Activated T-cell treated with anti-CD3 and anti-CD28 coated beads, Interleukin-2, amount 50 U/mL, for 72 hours (primary cell): ENCODE data around the gene SCAF1. TPM values are rescaled to one million over a fixed set of nuclear protein-coding genes. Genes with fewer than 3 reads are reported as not detected.
A peak's percentile ranks its signal among the peaks of the same experiment; 100 is the strongest.

Experiments
- ATAC-seq, 2 donors: fragments of 150-1000 bp; cut with Tn5 transposase; replicated peaks in 1 of 2; 2 replicates each; pipeline ENCODE4 v1.10.0; 2021; ENCODE audit warnings: moderate library complexity in 2 of 2, mild to moderate bottlenecking in 1 of 2
- DNase-seq, 2 donors: peaks; one replicate each; pipeline ENCODE4 v3.0.0; 2021 to 2022; ENCODE audit warnings: mixed read lengths in 1 of 2
- H3K27ac Mint-ChIP-seq: one replicate; pipeline ENCODE4 v1.8.0; 2022; ENCODE audit warnings: mild to moderate bottlenecking, moderate library complexity, mixed read lengths
- H3K27me3 Mint-ChIP-seq: one replicate; pipeline ENCODE4 v1.8.0; 2022; ENCODE audit warnings: low read depth, mixed read lengths
- H3K36me3 Mint-ChIP-seq, 2 donors: one replicate each; pipeline ENCODE4 v1.8.0; 2022; ENCODE audit warnings: mixed read lengths in 2 of 2, mild to moderate bottlenecking in 1 of 2; ENCODE audit not compliant: insufficient read depth in 2 of 2
- H3K4me1 Mint-ChIP-seq: one replicate; pipeline ENCODE4 v1.8.0; 2022; ENCODE audit warnings: low read depth, mixed read lengths
- H3K4me3 Mint-ChIP-seq, 2 donors: one replicate each; pipeline ENCODE4 v1.8.0; 2022; ENCODE audit warnings: mild to moderate bottlenecking in 2 of 2, mixed read lengths in 2 of 2, moderate library complexity in 2 of 2
- H3K9me3 Mint-ChIP-seq, 2 donors: one replicate each; pipeline ENCODE4 v1.8.0; 2022; ENCODE audit warnings: mixed read lengths in 2 of 2
- total RNA-seq, 2 donors: library from RNA; stranded (reverse); gene quantifications; one replicate each; pipeline ENCODE4 v1.2.3, GENCODE V29; 2022

Gene SCAF1
- total RNA-seq, 2 donors from 2014 or later: 57.7 to 60.1 TPM

GRCh38 chr19:49683814-49684250 lies 41.8 kb downstream of the SCAF1 start:
- Mint-ChIP-seq H3K36me3 (peaks cover 11 to 28% of the 10 kb centered on the region in 2 donors), H3K9me3 (no peaks in the 10 kb centered on the region), H3K27ac (peak overlapping the region; percentile 44), H3K4me3 (no peak overlapping the region), H3K4me1 (peaks cover 32% of the 10 kb centered on the region), H3K27me3 (no peaks in the 10 kb centered on the region)
- ATAC-seq (no peak), DNase-seq (no peak)

GRCh38 chr19:49684251-49684982 lies 42.4 kb downstream of the SCAF1 start:
- Mint-ChIP-seq H3K27ac (peak overlapping the region; percentile 44), H3K4me3 (no peak overlapping the region), H3K36me3 (peaks cover 11 to 28% of the 10 kb centered on the region in 2 donors), H3K4me1 (peaks cover 32% of the 10 kb centered on the region), H3K27me3 (no peaks in the 10 kb centered on the region), H3K9me3 (no peaks in the 10 kb centered on the region)
- DNase-seq: no peak
- ATAC-seq: no peak

GRCh38 chr19:49684983-49685553 lies 43.1 kb downstream of the SCAF1 start:
- ATAC-seq (no peak), DNase-seq (no peak)
- Mint-ChIP-seq H3K36me3 (peaks cover 11 to 30% of the 10 kb centered on the region in 2 donors), H3K27me3 (no peaks in the 10 kb centered on the region), H3K4me1 (peaks cover 31% of the 10 kb centered on the region), H3K27ac (no peak overlapping the region), H3K9me3 (no peaks in the 10 kb centered on the region), H3K4me3 (no peak overlapping the region)

- Mint-ChIP-seq H3K4me1 (peaks cover 31% of the 10 kb centered on the region), H3K27me3 (peaks cover 7% of the 10 kb centered on the region), H3K9me3 (no peaks in the 10 kb centered on the region), H3K27ac (no peak overlapping the region), H3K4me3 (no peak overlapping the region), H3K36me3 (peaks cover 14 to 28% of the 10 kb centered on the region in 2 donors)
- ATAC-seq (no peak), DNase-seq (no peak)
These were observed 43.9 kb downstream of the SCAF1 start for GRCh38 chr19:49685845-49686332.

- Mint-ChIP-seq H3K27me3 (peaks cover 13% of the 10 kb centered on the region), H3K4me1 (peaks cover 34% of the 10 kb centered on the region), H3K36me3 (peaks cover 14 to 26% of the 10 kb centered on the region in 2 donors), H3K4me3 (no peak overlapping the region), H3K27ac (no peak overlapping the region), H3K9me3 (no peaks in the 10 kb centered on the region)
- no peak for ATAC-seq
- DNase-seq: no peak
These were observed 44.6 kb downstream of the SCAF1 start for GRCh38 chr19:49686503-49687088.

- Mint-ChIP-seq H3K9me3 (no peaks in the 10 kb centered on the region), H3K4me3 (no peak overlapping the region), H3K27ac (no peak overlapping the region), H3K4me1 (peaks cover 30% of the 10 kb centered on the region), H3K27me3 (peaks cover 13% of the 10 kb centered on the region), H3K36me3 (peaks cover 14 to 26% of the 10 kb centered on the region in 2 donors)
- DNase-seq (no peak), ATAC-seq (no peak)
These were observed 45.1 kb downstream of the SCAF1 start for GRCh38 chr19:49687150-49687549.

GRCh38 chr19:49687566-49688316 lies 45.7 kb downstream of the SCAF1 start:
- Mint-ChIP-seq H3K4me1 (peaks cover 28% of the 10 kb centered on the region), H3K9me3 (no peaks in the 10 kb centered on the region), H3K27ac (no peak overlapping the region), H3K36me3 (peaks cover 11 to 22% of the 10 kb centered on the region in 2 donors), H3K27me3 (peaks cover 13% of the 10 kb centered on the region), H3K4me3 (no peak overlapping the region)
- no peak for ATAC-seq
- DNase-seq: no peak

- peaks cover 13% of the 10 kb centered on the region for H3K27me3 Mint-ChIP-seq
- H3K9me3 Mint-ChIP-seq: no peaks in the 10 kb centered on the region
- DNase-seq (no peak), ATAC-seq (no peak)
- peaks cover 11 to 19% of the 10 kb centered on the region in 2 donors for H3K36me3 Mint-ChIP-seq
- no peak overlapping the region for H3K27ac Mint-ChIP-seq
- H3K4me3 Mint-ChIP-seq: no peak overlapping the region
- H3K4me1 Mint-ChIP-seq: peaks cover 28% of the 10 kb centered on the region
These were observed 46.6 kb downstream of the SCAF1 start for GRCh38 chr19:49688531-49689132.

- peaks cover 13% of the 10 kb centered on the region for H3K27me3 Mint-ChIP-seq
- DNase-seq (peak; percentile 42 to 54), ATAC-seq (peak; percentile 32 to 35)
- no peaks in the 10 kb centered on the region for H3K9me3 Mint-ChIP-seq
- no peak within 1 kb of the TSS for H3K27ac Mint-ChIP-seq
- peak within 1 kb of the TSS; percentile 84 to 93 for H3K4me3 Mint-ChIP-seq
- H3K36me3 Mint-ChIP-seq: peaks cover 5 to 13% of the 10 kb centered on the region in 2 donors
- peaks cover 28% of the 10 kb centered on the region for H3K4me1 Mint-ChIP-seq
These were observed 47.4 kb downstream of the SCAF1 start, which contains the start of gene ADM5 for GRCh38 chr19:49689133-49690078. ADM5 (plus strand) TSS chr19:49689594; CDS start chr19:49689838, 244 bp downstream.

GRCh38 chr19:49690079-49690655 lies 48.2 kb downstream of the SCAF1 start:
- H3K4me3 Mint-ChIP-seq: peak overlapping the region; percentile 84 to 93
- peaks cover 28% of the 10 kb centered on the region for H3K4me1 Mint-ChIP-seq
- peaks cover 5 to 11% of the 10 kb centered on the region in 2 donors for H3K36me3 Mint-ChIP-seq
- DNase-seq (no peak), ATAC-seq (no peak)
- no peak overlapping the region for H3K27ac Mint-ChIP-seq
- H3K9me3 Mint-ChIP-seq: no peaks in the 10 kb centered on the region
- peaks cover 13% of the 10 kb centered on the region for H3K27me3 Mint-ChIP-seq

- Mint-ChIP-seq H3K36me3 (peaks cover 5 to 6% of the 10 kb centered on the region in 2 donors), H3K4me3 (peak within 1 kb of the TSS; percentile 84 to 93), H3K9me3 (no peaks in the 10 kb centered on the region), H3K27ac (peak within 1 kb of the TSS; percentile 58), H3K4me1 (peaks cover 28% of the 10 kb centered on the region), H3K27me3 (peaks cover 13% of the 10 kb centered on the region)
- peak; percentile 52 to 61 for DNase-seq
- ATAC-seq: peak; percentile 52 to 70
These were observed 48.7 kb downstream of the SCAF1 start, which contains the start of gene CPT1C for GRCh38 chr19:49690656-49691242. CPT1C (plus strand) TSS chr19:49691116; CDS start chr19:49692253, 1,137 bp downstream.
